ENCODE measurements around the gene PRDX1. TPM values are rescaled to one million over a fixed set of nuclear protein-coding genes. Genes with fewer than 3 reads are reported as not detected.

The PRDX1 gene
- total and polyA plus RNA-seq, 2 experiments from 2014 or later: 1,070 to 2,149 TPM

GRCh38 chr1:45479039-45479748 lies 42.5 kb downstream of the PRDX1 start (continued):
- TF ChIP-seq, protein P1, sequence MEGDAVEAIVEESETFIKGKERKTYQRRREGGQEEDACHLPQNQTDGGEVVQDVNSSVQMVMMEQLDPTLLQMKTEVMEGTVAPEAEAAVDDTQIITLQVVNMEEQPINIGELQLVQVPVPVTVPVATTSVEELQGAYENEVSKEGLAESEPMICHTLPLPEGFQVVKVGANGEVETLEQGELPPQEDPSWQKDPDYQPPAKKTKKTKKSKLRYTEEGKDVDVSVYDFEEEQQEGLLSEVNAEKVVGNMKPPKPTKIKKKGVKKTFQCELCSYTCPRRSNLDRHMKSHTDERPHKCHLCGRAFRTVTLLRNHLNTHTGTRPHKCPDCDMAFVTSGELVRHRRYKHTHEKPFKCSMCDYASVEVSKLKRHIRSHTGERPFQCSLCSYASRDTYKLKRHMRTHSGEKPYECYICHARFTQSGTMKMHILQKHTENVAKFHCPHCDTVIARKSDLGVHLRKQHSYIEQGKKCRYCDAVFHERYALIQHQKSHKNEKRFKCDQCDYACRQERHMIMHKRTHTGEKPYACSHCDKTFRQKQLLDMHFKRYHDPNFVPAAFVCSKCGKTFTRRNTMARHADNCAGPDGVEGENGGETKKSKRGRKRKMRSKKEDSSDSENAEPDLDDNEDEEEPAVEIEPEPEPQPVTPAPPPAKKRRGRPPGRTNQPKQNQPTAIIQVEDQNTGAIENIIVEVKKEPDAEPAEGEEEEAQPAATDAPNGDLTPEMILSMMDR (conservative IDR thresholded peaks at IDR 0.05; ENCODE audit: low read depth in 2 of 2): no peak
- TF ChIP-seq REST (IDR thresholded peaks at IDR 0.05; ENCODE audit: unreplicated experiment): no peak
- no peak for TF ChIP-seq NANOG (IDR thresholded peaks at IDR 0.05; ENCODE audit: borderline replicate concordance)
- TF ChIP-seq POLR2AphosphoS5 (IDR thresholded peaks at IDR 0.05; ENCODE audit: low read depth): no peak

- Histone ChIP-seq H4K20me1 (replicated peaks; ENCODE audit: insufficient read depth) (peaks cover 6% of the 10 kb centered on the region; the same call in 1 of the 2 replicates), H3F3A (replicated peaks; ENCODE audit: low read depth) (0 out of 2 replicates have a peak, but pooled peaks cover 3% of the 10 kb centered on the region), H3K9me2 (ENCODE audit: insufficient read depth) (no peaks in the 10 kb centered on the region), H3K36me3 (ENCODE audit: insufficient read depth) (no peaks in the 10 kb centered on the region), H3K27ac (ENCODE audit: low read depth) (no peak overlapping the region), H2AFZ (no peak overlapping the region), H3K4me3 (no peak overlapping the region), H3K79me2 (replicated peaks; ENCODE audit: insufficient read depth) (peaks cover 3% of the 10 kb centered on the region; the same call in 1 of the 2 replicates), H3K27me3 (ENCODE audit: insufficient read depth) (no peaks in the 10 kb centered on the region), H3K4me1 (ENCODE audit: insufficient read depth) (no peaks in the 10 kb centered on the region; the same call in 1 of the 2 replicates), H3K4me2 (no peak overlapping the region)
- ATAC-seq: no peak
- Mint-ChIP-seq H3K27me3 (ENCODE audit: insufficient read depth, low read depth, poor library complexity) (no peaks in the 10 kb centered on the region), H3K27ac (no peak overlapping the region), H3K9me3 (no peaks in the 10 kb centered on the region), H3K4me1 (no peaks in the 10 kb centered on the region; the same call in 2 of the 3 replicates), H3K36me3 (ENCODE audit: low read depth) (no peaks in the 10 kb centered on the region; the same call in 2 of the 3 replicates), H3K4me3 (no peak overlapping the region)
- no peak for DNase-seq (ENCODE audit: low spot score)
- TF ChIP-seq ZNF331 (CRISPR knock-in tag; IDR thresholded peaks at IDR 0.05; ENCODE audit: low read depth): no peak
- no peak for TF ChIP-seq STAT1 (IDR thresholded peaks at IDR 0.05; ENCODE audit: unreplicated experiment)
- no peak for TF ChIP-seq EZH2phosphoT487 (IDR thresholded peaks at IDR 0.05; ENCODE audit: unreplicated experiment)
- no peak for TF ChIP-seq ZNF462 (CRISPR knock-in tag; IDR thresholded peaks at IDR 0.05)
- no peak for TF ChIP-seq JUNB (IDR thresholded peaks at IDR 0.05; ENCODE audit: unreplicated experiment)
- no peak for TF ChIP-seq ZNF114 (CRISPR knock-in tag; IDR thresholded peaks at IDR 0.05)
- TF ChIP-seq CREB1 (CRISPR knock-in tag; IDR thresholded peaks at IDR 0.05; ENCODE audit: low read depth): no peak
These were observed 43.4 kb downstream of the PRDX1 start for GRCh38 chr1:45478121-45478814.
